Astrocyte (in vitro differentiated cells and primary cell): ENCODE data around the gene IL10RB. TPM values are rescaled to one million over a fixed set of nuclear protein-coding genes. Genes with fewer than 3 reads are reported as not detected.
"Not testable (repeated sequence)": the region's sequence is repeated elsewhere in the genome, so short reads cannot be mapped to it uniquely, and the experiment has no call there.

Source experiments
- DNase-seq: peaks from one replicate; pipeline ENCODE4 v3.0.0-alpha.2; 2010; ENCODE audit warnings: low read depth
- FAIRE-seq: peaks from 2 replicates; lab custom pipeline; 2011; peaks lifted over from hg19 to GRCh38; lab: Jason Lieb, UNC
- H2AFZ ChIP-seq: 2 replicates; pipeline ENCODE4 v1.6.0; 2012; ENCODE audit warnings: low read depth, low read length, inconsistent platforms
- H3K27ac ChIP-seq: 2 replicates; pipeline ENCODE4 v1.5.1; 2011; ENCODE audit warnings: low read depth, low read length, inconsistent platforms
- H3K27me3 ChIP-seq: 2 replicates; pipeline ENCODE4 v1.6.0; 2011; ENCODE audit warnings: low read length, inconsistent platforms; ENCODE audit not compliant: insufficient read depth
- H3K36me3 ChIP-seq: 2 replicates; pipeline ENCODE4 v1.5.1; 2011; ENCODE audit warnings: low read length, inconsistent platforms; ENCODE audit not compliant: insufficient read depth
- H3K4me1 ChIP-seq: 2 replicates; pipeline ENCODE4 v1.5.1; 2011; ENCODE audit warnings: low read length, inconsistent platforms; ENCODE audit not compliant: insufficient read depth
- H3K4me2 ChIP-seq: 2 replicates; pipeline ENCODE4 v1.6.0; 2012; ENCODE audit warnings: low read length, inconsistent platforms
- H3K4me3 ChIP-seq: 2 replicates; pipeline ENCODE4 v1.5.1; 2011; ENCODE audit warnings: low read depth, mild to moderate bottlenecking, low read length, inconsistent platforms; ENCODE audit not compliant: insufficient read depth
- H3K79me2 ChIP-seq: 2 replicates; pipeline ENCODE4 v1.6.0; 2012; ENCODE audit warnings: mild to moderate bottlenecking, low read length, inconsistent platforms; ENCODE audit not compliant: insufficient read depth
- H3K9ac ChIP-seq: 2 replicates; pipeline ENCODE4 v1.6.0; 2012; ENCODE audit warnings: mild to moderate bottlenecking, low read length, inconsistent platforms
- H3K9me3 ChIP-seq: 2 replicates; pipeline ENCODE4 v1.5.1; 2012; ENCODE audit warnings: low read depth, mild to moderate bottlenecking, low read length, inconsistent platforms; ENCODE audit not compliant: insufficient read depth
- H4K20me1 ChIP-seq: 2 replicates; pipeline ENCODE4 v1.6.0; 2012; ENCODE audit warnings: low read length, inconsistent platforms; ENCODE audit not compliant: insufficient read depth
- H3K27ac Mint-ChIP-seq: one replicate; pipeline ENCODE4 v1.8.0; 2021; ENCODE audit warnings: mild to moderate bottlenecking, mixed read lengths; ENCODE audit not compliant: unreplicated experiment
- H3K27me3 Mint-ChIP-seq: one replicate; pipeline ENCODE4 v1.8.0; 2021; ENCODE audit warnings: low read depth, mixed read lengths; ENCODE audit not compliant: unreplicated experiment
- H3K36me3 Mint-ChIP-seq: one replicate; pipeline ENCODE4 v1.8.0; 2021; ENCODE audit warnings: low read depth, mixed read lengths; ENCODE audit not compliant: unreplicated experiment
- H3K4me1 Mint-ChIP-seq: one replicate; pipeline ENCODE4 v1.8.0; 2021; ENCODE audit warnings: low read depth, mixed read lengths; ENCODE audit not compliant: unreplicated experiment
- H3K4me3 Mint-ChIP-seq: one replicate; pipeline ENCODE4 v1.8.0; 2021; ENCODE audit warnings: mild to moderate bottlenecking, moderate library complexity, mixed read lengths; ENCODE audit not compliant: unreplicated experiment
- H3K9me3 Mint-ChIP-seq: one replicate; pipeline ENCODE4 v1.8.0; 2021; ENCODE audit warnings: mild to moderate bottlenecking, mixed read lengths; ENCODE audit not compliant: unreplicated experiment
- CTCF ChIP-seq: IDR thresholded peaks from 2 replicates; pipeline ENCODE4 v1.5.1; 2011; ENCODE audit warnings: low read depth, mild to moderate bottlenecking, inconsistent platforms, low read length, moderate library complexity; ENCODE audit not compliant: insufficient read depth
- EZH2 ChIP-seq: IDR thresholded peaks from 2 replicates; pipeline ENCODE4 v1.6.1; 2012; ENCODE audit warnings: mild to moderate bottlenecking, low read length, inconsistent platforms; ENCODE audit not compliant: insufficient read depth
- total RNA-seq: library from RNA; stranded (reverse); gene quantifications from 2 replicates; pipeline ENCODE4 v1.2.1, GENCODE V29; 2021

The IL10RB gene
- total RNA-seq, 1 donor from 2014 or later: 14.0 TPM

- FAIRE-seq (no peak), DNase-seq (no peak)
- no peaks in the 10 kb centered on the region for H4K20me1 ChIP-seq
- H3K4me2 ChIP-seq: no peak overlapping the region
- no peaks in the 10 kb centered on the region for H3K4me1 ChIP-seq
- H3K27me3 ChIP-seq: peaks cover 3% of the 10 kb centered on the region
- no peak overlapping the region for H3K9ac ChIP-seq
- H3K79me2 ChIP-seq: no peaks in the 10 kb centered on the region
- H2AFZ ChIP-seq: no peak overlapping the region
- no peak overlapping the region for H3K4me3 ChIP-seq
- Mint-ChIP-seq H3K9me3 (peaks cover 9% of the 10 kb centered on the region), H3K4me1 (no peaks in the 10 kb centered on the region), H3K27me3 (peaks cover 4% of the 10 kb centered on the region), H3K36me3 (no peaks in the 10 kb centered on the region), H3K4me3 (no peak overlapping the region), H3K27ac (no peak overlapping the region)
- TF ChIP-seq EZH2: no peak
- TF ChIP-seq CTCF: no peak
- H3K27ac ChIP-seq: no peak overlapping the region
- no peaks in the 10 kb centered on the region for H3K36me3 ChIP-seq
- no peaks in the 10 kb centered on the region for H3K9me3 ChIP-seq
Measured at GRCh38 chr21:33219954-33220353, 46.2 kb upstream of the IL10RB start.

GRCh38 chr21:33225376-33225775, 40.8 kb upstream of the IL10RB start:
- H3K36me3 ChIP-seq, H4K20me1 ChIP-seq, H3K79me2 ChIP-seq, H3K27ac ChIP-seq, H3K4me3 Mint-ChIP-seq, H3K4me2 ChIP-seq, H3K4me1 ChIP-seq, H3K36me3 Mint-ChIP-seq, H3K9me3 ChIP-seq, H3K27me3 ChIP-seq, DNase-seq, H3K9ac ChIP-seq, H3K4me3 ChIP-seq, H2AFZ ChIP-seq, H3K27me3 Mint-ChIP-seq, H3K9me3 Mint-ChIP-seq, H3K27ac Mint-ChIP-seq, FAIRE-seq: not testable (repeated sequence)
- H3K4me1 Mint-ChIP-seq: peaks cover 13% of the 10 kb centered on the region

DNA sequence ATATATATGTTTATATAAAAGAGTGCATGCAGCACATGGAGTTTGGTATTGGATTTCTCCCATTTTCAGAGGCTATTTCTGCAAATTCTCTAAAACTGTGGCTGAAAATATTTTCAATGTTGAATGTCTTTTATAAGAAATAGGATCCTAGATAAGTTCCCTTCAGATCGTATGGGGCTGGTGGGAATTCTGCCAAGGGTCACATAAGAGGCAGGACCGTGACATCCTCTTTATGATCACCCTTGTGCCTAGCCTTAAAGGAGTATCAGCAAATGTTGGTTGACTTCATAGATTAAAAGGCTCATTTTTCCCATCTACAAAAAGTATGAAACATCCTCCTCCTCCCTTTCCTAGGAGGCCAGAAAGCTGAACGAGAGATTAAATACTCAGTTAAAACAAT, 37.7 kb upstream of the IL10RB start:
- peaks cover 8% of the 10 kb centered on the region for H3K27me3 ChIP-seq
- TF ChIP-seq CTCF (no peak), EZH2 (no peak)
- H3K9me3 ChIP-seq: no peaks in the 10 kb centered on the region
- Mint-ChIP-seq H3K4me3 (peak overlapping the region; percentile 77), H3K9me3 (peaks cover 2% of the 10 kb centered on the region), H3K27me3 (no peaks in the 10 kb centered on the region), H3K4me1 (peaks cover 30% of the 10 kb centered on the region), H3K27ac (no peak overlapping the region), H3K36me3 (no peaks in the 10 kb centered on the region)
- no peak overlapping the region for H3K27ac ChIP-seq
- H3K36me3 ChIP-seq: no peaks in the 10 kb centered on the region
- FAIRE-seq: no peak
- H3K4me3 ChIP-seq: no peak overlapping the region
- no peak overlapping the region for H3K4me2 ChIP-seq
- peaks cover 6% of the 10 kb centered on the region for H3K4me1 ChIP-seq
- DNase-seq: no peak
- H3K79me2 ChIP-seq: peaks cover 24% of the 10 kb centered on the region
- H4K20me1 ChIP-seq: peaks cover 9% of the 10 kb centered on the region
- no peak overlapping the region for H2AFZ ChIP-seq
- no peak overlapping the region for H3K9ac ChIP-seq
